Endothelial cell of umbilical vein (primary cell): ENCODE results near the gene CPNE6. TPM values are rescaled to one million over a fixed set of nuclear protein-coding genes. Genes with fewer than 3 reads are reported as not detected.
A peak's percentile ranks its signal among the peaks of the same experiment; 100 is the strongest.

ENCODE experiments used
- BruUV-seq: library from RNA; stranded (reverse); fragments of 400-500 nt; replicated peaks from 2 replicates; lab custom pipeline; 2021; lab: Mats Ljungman, UMichigan
- CTCF ChIA-PET: fragments of 300-600, 350-600 bp; sonication (Branson Sonifier 250); formaldehyde crosslinking; loops from one replicate; lab custom pipeline; 2021; ENCODE audit warnings: antibody characterized with exemption, inconsistent platforms; lab: Charles Lee
- POLR2A ChIA-PET: fragments of 300-600, 350-600 bp; sonication (Branson Sonifier 250); formaldehyde crosslinking; loops from one replicate; lab custom pipeline; 2021; ENCODE audit warnings: antibody characterized with exemption, inconsistent platforms; lab: Charles Lee
- DNase-seq: peaks from one replicate; pipeline ENCODE4 v3.0.0-alpha.2; 2011; ENCODE audit warnings: low read depth, low spot score
- FAIRE-seq: peaks from 2 replicates; lab custom pipeline; 2011; peaks lifted over from hg19 to GRCh38; lab: Jason Lieb, UNC
- H2AFZ ChIP-seq: 2 replicates; pipeline ENCODE4 v1.6.0; 2012; ENCODE audit warnings: low read depth, low read length, control low read depth, inconsistent platforms
- H3K27ac ChIP-seq: 2 replicates; pipeline ENCODE4 v1.5.1; 2011; ENCODE audit warnings: low read depth, mild to moderate bottlenecking, control low read depth, low read length, moderate library complexity; ENCODE audit not compliant: insufficient read depth
- H3K27me3 ChIP-seq, 2 experiments: 2 replicates each; pipeline versions ENCODE4 v1.6.0 to v1.6.1; 2011; ENCODE audit warnings: low read length in 2 of 2, mixed read lengths in 1 of 2; ENCODE audit not compliant: control insufficient read depth in 2 of 2, insufficient read depth in 2 of 2
- H3K36me3 ChIP-seq, 2 experiments: 2 replicates in 1 of 2; 3 replicates in 1 of 2; pipeline ENCODE4 v1.5.1; 2011; ENCODE audit warnings: low read length in 2 of 2, mild to moderate bottlenecking in 1 of 2, moderate library complexity in 1 of 2; ENCODE audit not compliant: control insufficient read depth in 2 of 2, insufficient read depth in 2 of 2; ENCODE audit errors: extremely low read depth in 1 of 2
- H3K4me1 ChIP-seq: 3 replicates; pipeline ENCODE4 v1.5.1; 2011; ENCODE audit warnings: mild to moderate bottlenecking, low read length; ENCODE audit not compliant: control insufficient read depth, insufficient read depth; ENCODE audit errors: extremely low read depth
- H3K4me2 ChIP-seq: 2 replicates; pipeline ENCODE4 v1.6.1; 2011; ENCODE audit warnings: low read length, control low read depth, mixed read lengths; ENCODE audit not compliant: insufficient read depth
- H3K4me3 ChIP-seq, 3 experiments: fragments of 200-600 bp in 1 of 3; sonication (generic), shearing (Covaris generic) in 1 of 3; replicated peaks in 1 of 3; 2 replicates each; pipeline ENCODE4 v1.5.1; 2011 to 2016; ENCODE audit warnings: control low read depth in 3 of 3, low read length in 3 of 3, mild to moderate bottlenecking in 2 of 3, inconsistent platforms in 1 of 3, low read depth in 1 of 3, moderate library complexity in 1 of 3; ENCODE audit not compliant: insufficient read depth in 1 of 3
- H3K79me2 ChIP-seq: 2 replicates; pipeline ENCODE4 v1.6.0; 2012; ENCODE audit warnings: low read length, inconsistent platforms; ENCODE audit not compliant: control insufficient read depth, insufficient read depth
- H3K9ac ChIP-seq: replicated peaks from 2 replicates; pipeline ENCODE3; 2011; ENCODE audit warnings: low read length, control low read depth; ENCODE audit not compliant: insufficient read depth; ENCODE audit errors: extremely low read depth
- H3K9me1 ChIP-seq: replicated peaks from 3 replicates; pipeline ENCODE4 v1.6.0; 2011; ENCODE audit warnings: mild to moderate bottlenecking, low read length; ENCODE audit not compliant: control insufficient read depth, insufficient read depth; ENCODE audit errors: extremely low read depth
- H3K9me3 ChIP-seq: replicated peaks from 2 replicates; pipeline ENCODE4 v1.5.1; 2012; ENCODE audit warnings: low read length, inconsistent platforms; ENCODE audit not compliant: control insufficient read depth, insufficient read depth
- H4K20me1 ChIP-seq: replicated peaks from 2 replicates; pipeline ENCODE3; 2011; ENCODE audit warnings: mild to moderate bottlenecking, low read length; ENCODE audit not compliant: control insufficient read depth, insufficient read depth; ENCODE audit errors: extremely low read depth
- EZH2 ChIP-seq: IDR thresholded peaks from 2 replicates; pipeline ENCODE4 v1.6.1; 2012; ENCODE audit warnings: borderline replicate concordance, low read depth, mild to moderate bottlenecking, moderate library complexity, low read length, inconsistent platforms; ENCODE audit not compliant: severe bottlenecking
- GATA2 ChIP-seq: IDR thresholded peaks from 2 replicates; pipeline ENCODE4 v1.7.0; 2011; ENCODE audit warnings: low read depth, mild to moderate bottlenecking, moderate library complexity, mixed read lengths, low read length; ENCODE audit not compliant: insufficient read length, insufficient read depth
- JUN ChIP-seq: IDR thresholded peaks from 2 replicates; pipeline ENCODE4 v1.6.1; 2011; ENCODE audit warnings: borderline replicate concordance, low read depth; ENCODE audit not compliant: insufficient read length, insufficient read depth
- POLR2A ChIP-seq: IDR thresholded peaks from 2 replicates; pipeline ENCODE4 v1.6.1; 2012; ENCODE audit warnings: low read depth, mild to moderate bottlenecking, control low read depth, low read length
- POLR2AphosphoS5 ChIP-seq: IDR thresholded peaks from 2 replicates; pipeline ENCODE4 v1.6.1; 2012; ENCODE audit warnings: low read depth, mild to moderate bottlenecking, control low read depth, low read length, moderate library complexity; ENCODE audit not compliant: insufficient read depth
- dilution Hi-C: fragments of 300-500 bp; cut with MboI; formaldehyde crosslinking; loops from one replicate; pipeline ENCODE4 v1.15.0; 2019; ENCODE audit warnings: low sequenced_read_pairs; ENCODE audit not compliant: extremely low pct_ligation_motif_present
- intact Hi-C: fragments of 100-400 bp; cut with micrococcal nuclease; formaldehyde crosslinking; loops from one replicate; pipeline ENCODE4 v1.10.0; 2022
- polyA plus RNA-seq, 4 experiments: library from polyadenylated mRNA; depleted of rRNA in 3 of 4; stranded (reverse) in 3 of 4; unstranded in 1 of 4; fragments of >200 nt; gene quantifications; 2 replicates each; pipeline versions ENCODE4 v1.2.1 to v1.2.3, GENCODE V29; 2011 to 2012; ENCODE audit warnings: missing spikeins in 1 of 4
- total RNA-seq: library from RNA; stranded (reverse); gene quantifications from 2 replicates; pipeline ENCODE4 v1.2.3, GENCODE V29; 2021
- TF ChIP-seq, protein P1 (sequence below), 2 donors: IDR thresholded peaks; 1 replicate in 1 of 2; 2 replicates in 1 of 2; pipeline ENCODE4 v1.5.1; 2011; ENCODE audit warnings: low read length in 2 of 2, mild to moderate bottlenecking in 2 of 2, moderate library complexity in 2 of 2, control low read depth in 1 of 2, inconsistent platforms in 1 of 2, low read depth in 1 of 2; ENCODE audit not compliant: insufficient read depth in 1 of 2; ENCODE audit errors: extremely low read depth in 1 of 2

Gene CPNE6
- total and polyA plus RNA-seq, 2 donors (not counting 3 experiments of a cell fraction or from before 2014, with no cell fraction given): not detected

DNA sequence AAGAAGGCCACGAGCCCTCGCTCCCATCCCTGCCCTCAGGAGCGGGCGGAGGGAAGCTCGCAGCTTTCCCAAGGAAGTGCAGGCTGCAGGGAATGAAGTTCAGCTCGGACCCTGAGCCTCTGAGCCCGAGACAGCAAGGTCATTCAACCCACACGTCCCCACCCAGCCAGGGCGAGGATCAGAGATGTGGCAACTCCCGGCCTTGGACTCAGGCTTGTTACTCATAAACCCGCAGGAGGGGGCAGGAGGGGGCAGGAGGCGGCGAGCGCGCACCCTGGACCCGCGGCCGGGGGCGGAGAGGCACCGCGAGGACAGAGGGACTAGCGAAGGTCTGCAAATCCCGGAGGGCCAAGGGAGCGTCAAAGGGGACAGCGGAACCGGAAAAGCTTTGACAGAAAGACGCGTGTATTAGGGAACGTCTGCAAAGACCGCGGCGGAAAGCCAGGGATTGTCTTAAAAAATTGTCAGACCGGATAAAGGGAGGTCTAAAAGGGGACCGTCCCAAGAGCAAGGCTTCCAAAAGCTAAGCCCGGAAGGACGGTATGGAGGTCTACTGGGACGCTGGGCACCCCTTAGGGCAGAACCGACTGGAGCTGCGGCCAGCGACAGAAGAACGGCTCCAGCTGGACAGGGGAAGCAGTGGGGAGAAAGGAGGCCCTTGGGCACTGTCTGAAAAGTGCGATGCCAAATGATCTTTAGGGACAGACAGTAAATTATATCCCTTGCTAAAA lies 42.6 kb downstream of the CPNE6 start:
- H3K4me1 ChIP-seq: peaks cover 14% of the 10 kb centered on the region
- intact Hi-C loops (loop anchor here (1.0 to 5.0 kb wide), 8 partner anchors 20 to 1182 kb away; partner anchors contain the start of genes DHRS1, EMC9, IPO4 and IRF9), dilution Hi-C loops (no loop called here)
- no peak for FAIRE-seq
- no peaks in the 10 kb centered on the region for H4K20me1 ChIP-seq
- H3K36me3 ChIP-seq: peaks cover 4 to 9% of the 10 kb centered on the region in 2 experiments
- DNase-seq: no peak
- ChIA-PET CTCF (interaction anchor here (1.1 to 3.3 kb wide), 15 partner anchors 9 to 318 kb away, joined by 3 to 27 read pairs (median 7); partner anchors contain the start of genes EMC9, IRF9, PCK2 and PSME1), POLR2A (interaction anchor here (0.8 to 2.3 kb wide), 6 partner anchors 9 to 32 kb away, joined by 3 to 13 read pairs (median 10); partner anchors contain the start of genes EMC9, PCK2, PSME1 and PSME2)
- no peaks in the 10 kb centered on the region for H3K79me2 ChIP-seq
- H3K27me3 ChIP-seq: no peaks in the 10 kb centered on the region
- TF ChIP-seq EZH2 (no peak), POLR2A (peak; percentile 79), POLR2AphosphoS5 (peak; percentile 45), JUN (no peak), GATA2 (no peak)
- TF ChIP-seq, protein P1, sequence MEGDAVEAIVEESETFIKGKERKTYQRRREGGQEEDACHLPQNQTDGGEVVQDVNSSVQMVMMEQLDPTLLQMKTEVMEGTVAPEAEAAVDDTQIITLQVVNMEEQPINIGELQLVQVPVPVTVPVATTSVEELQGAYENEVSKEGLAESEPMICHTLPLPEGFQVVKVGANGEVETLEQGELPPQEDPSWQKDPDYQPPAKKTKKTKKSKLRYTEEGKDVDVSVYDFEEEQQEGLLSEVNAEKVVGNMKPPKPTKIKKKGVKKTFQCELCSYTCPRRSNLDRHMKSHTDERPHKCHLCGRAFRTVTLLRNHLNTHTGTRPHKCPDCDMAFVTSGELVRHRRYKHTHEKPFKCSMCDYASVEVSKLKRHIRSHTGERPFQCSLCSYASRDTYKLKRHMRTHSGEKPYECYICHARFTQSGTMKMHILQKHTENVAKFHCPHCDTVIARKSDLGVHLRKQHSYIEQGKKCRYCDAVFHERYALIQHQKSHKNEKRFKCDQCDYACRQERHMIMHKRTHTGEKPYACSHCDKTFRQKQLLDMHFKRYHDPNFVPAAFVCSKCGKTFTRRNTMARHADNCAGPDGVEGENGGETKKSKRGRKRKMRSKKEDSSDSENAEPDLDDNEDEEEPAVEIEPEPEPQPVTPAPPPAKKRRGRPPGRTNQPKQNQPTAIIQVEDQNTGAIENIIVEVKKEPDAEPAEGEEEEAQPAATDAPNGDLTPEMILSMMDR (IDR thresholded peaks at IDR 0.05; ENCODE audit: extremely low read depth in 1 of 2, insufficient read depth in 1 of 2, low read depth in 1 of 2, low read length in 2 of 2): no peak
- BruUV-seq: TSS peak; percentile 64
- H3K4me3 ChIP-seq: peak overlapping the region; percentile 46 to 92 (median 84)
- peak overlapping the region; percentile 97 for H2AFZ ChIP-seq
- peak overlapping the region; percentile 90 for H3K4me2 ChIP-seq
- H3K9me3 ChIP-seq: no peaks in the 10 kb centered on the region
- no peaks in the 10 kb centered on the region for H3K9me1 ChIP-seq
- peak overlapping the region; percentile 88 for H3K27ac ChIP-seq
- peak overlapping the region; percentile 88 for H3K9ac ChIP-seq
